HG03575 (cell line): ENCODE measurements around the gene NCBP2.

Experiments used
- ATAC-seq: cut with Tn5 transposase; IDR thresholded peaks from one replicate; pipeline ENCODE4 v1.9.1; 2021; ENCODE audit not compliant: unreplicated experiment, insufficient number of reproducible peaks, low FRiP score; ENCODE audit errors: extremely low read depth

The NCBP2 gene

DNA sequence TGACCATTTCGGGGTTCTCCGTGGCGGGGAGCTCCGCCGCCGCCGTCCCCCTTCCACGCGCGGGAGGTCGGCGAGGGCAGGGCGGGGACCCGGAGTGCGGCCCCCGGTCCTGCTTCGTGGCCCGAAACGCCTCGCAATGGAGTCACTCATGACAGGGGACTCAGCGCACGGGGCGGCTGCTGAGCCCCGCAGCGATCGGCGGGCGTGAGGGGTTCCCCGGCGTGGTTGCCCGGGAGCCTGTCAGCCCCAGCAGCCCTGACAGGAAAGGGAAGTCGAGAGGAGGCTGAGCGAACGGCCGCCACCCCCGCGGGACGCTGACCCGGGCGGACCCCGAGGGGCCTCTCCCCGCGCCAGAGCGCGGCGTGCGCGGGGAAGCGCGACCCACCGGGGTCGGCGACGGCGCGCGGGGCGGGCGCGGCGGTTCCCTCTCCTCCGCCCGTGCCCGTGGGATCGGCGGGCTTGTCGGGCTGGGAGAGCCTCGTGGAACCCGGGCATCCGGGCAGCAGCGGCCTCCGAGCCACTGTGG lies 26.9 kb upstream of the NCBP2 start:
- ATAC-seq = no peak

GRCh38 chr3:196968233-196969133 lies 26.2 kb upstream of the NCBP2 start, which contains the start of gene PIGZ:
Gene PIGZ (minus strand): TSS chr3:196968833. CDS start chr3:196952031, 16,802 bp downstream.
- ATAC-seq = no peak

GRCh38 chr3:196967412-196968232 lies 25.3 kb upstream of the NCBP2 start:
- no peak for ATAC-seq

DNA sequence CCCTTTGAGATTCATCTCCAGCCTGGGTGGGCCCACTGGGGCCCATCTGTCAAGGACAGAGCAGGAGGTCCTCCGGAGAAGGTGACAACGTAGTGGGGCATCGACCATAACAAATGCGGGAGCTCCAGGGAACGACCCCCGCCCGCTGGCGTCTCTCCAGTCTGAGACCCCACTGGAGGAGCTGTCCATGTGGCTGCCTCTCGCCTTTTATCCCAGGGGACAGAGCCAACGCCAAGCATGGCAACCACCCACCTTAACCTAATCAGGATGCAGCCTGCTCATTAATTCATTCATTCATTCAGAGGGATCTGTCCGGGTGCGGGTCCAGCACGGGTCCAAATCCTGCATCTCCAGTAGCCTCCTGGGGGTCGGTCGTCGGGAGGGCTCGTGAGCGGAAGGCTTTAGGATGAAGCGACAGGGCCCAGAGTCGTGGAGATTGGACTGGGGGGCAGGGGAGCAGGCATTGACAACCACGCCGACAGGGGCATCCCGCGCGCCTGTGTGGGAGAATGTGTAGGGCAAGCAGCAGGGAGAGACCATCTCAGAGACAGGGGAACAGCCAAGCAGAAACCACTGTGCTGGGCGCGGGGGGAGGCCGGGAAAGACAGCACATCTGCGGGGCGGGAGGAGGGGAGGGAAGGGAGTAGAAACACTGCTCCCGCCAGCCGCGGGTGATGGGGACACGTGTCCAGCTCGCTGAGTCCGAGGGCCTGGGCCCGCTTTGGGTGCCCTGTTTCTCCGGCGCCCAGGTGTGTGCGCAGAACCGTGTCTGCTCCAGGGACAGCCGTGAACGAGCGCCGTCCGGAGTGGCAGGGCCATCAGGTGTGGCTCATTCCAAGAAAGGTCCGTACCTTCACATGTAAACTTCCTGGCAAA lies 24.4 kb upstream of the NCBP2 start:
- no peak for ATAC-seq

- ATAC-seq = no peak
These were observed 23.5 kb upstream of the NCBP2 start for GRCh38 chr3:196965804-196966173.

DNA sequence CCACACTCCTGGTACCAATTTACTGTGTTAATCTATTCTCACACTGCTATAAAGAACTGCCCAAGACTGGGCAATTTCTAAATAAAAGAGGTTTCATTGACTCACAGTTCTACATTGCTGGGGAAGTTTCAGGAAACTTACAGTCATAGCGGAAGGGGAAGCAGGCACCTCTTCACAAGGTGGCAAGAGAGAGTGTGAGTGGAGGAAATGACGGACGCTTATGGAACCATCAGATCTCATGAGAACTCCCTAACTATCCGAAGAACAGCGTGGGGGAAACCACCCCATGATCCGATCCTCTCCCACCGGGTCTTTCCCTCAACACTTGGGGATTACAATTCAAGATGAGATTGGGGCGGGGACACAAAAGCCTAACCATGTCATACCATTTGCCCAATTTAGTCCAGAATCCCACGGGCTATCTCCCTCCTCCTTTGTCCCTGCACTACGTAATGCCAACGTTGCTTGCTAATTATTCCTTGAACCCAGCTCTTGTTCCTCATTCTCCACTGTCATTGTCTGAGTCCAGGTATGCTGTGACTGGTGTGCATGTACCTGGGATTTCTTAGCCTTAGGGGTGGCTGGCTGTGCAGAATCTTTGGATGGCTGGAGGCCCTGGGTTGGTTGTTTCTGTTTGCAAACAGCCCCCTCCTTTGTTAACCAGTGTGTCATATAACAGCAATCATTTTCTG lies 22.9 kb upstream of the NCBP2 start:
- no peak for ATAC-seq

- ATAC-seq = no peak
These were observed 21.3 kb upstream of the NCBP2 start for GRCh38 chr3:196963631-196963953.

DNA sequence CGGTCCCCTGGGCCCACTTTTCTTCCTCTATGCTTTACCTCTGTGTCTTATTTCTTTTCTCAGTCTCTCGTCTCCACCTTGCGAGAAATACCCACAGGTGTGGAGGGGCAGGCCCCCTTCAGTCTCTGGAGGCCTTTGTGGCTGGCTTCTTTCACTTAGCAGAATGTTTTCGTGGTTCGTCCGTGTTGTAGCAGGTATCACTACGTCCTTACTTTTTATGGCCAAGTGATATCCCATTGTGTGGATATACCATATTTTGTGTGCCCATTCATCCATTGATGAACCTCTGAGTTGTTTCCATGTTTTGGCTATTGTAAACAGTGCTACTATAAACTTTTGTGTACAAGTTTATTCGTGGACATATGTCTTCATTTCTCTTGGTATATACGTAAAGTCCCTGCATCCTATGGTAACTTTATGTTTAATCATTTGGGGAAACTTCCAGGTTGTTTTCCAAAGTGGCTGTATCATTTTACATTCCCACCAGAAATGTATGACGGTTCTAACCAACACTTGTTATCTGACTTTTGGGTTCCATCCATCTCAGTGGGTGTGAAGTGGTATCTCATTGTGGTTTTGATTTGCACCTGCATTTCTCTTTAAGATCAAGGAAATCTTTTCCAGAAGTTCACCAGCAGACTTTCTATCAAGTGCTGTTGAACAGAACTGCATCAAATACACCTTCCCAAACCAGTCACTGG lies 20.8 kb upstream of the NCBP2 start:
- no peak for ATAC-seq

- no peak for ATAC-seq
These were observed 20.0 kb upstream of the NCBP2 start for GRCh38 chr3:196962108-196962929.

DNA sequence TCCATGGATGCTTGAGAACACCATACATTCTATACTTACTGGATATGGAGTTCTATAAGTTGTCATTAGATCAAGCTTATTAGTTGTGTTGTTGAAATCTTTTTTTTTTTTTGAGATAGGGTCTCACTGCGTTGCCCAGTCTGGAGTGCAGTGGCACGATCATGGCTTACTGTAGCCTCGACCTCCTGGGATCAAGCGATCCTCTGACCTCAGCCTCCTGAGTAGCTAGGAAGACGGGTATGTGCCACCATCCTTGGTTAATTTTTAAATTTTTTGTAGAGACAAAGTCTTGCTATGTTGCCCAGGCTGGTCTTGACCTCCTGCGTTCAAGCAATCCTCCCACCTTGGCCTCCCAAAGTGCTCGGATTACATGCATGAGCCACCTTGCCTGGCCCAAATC lies 12.5 kb upstream of the NCBP2 start:
- ATAC-seq = no peak

GRCh38 chr3:196951371-196951770 lies 9.0 kb upstream of the NCBP2 start:
- no peak for ATAC-seq

DNA sequence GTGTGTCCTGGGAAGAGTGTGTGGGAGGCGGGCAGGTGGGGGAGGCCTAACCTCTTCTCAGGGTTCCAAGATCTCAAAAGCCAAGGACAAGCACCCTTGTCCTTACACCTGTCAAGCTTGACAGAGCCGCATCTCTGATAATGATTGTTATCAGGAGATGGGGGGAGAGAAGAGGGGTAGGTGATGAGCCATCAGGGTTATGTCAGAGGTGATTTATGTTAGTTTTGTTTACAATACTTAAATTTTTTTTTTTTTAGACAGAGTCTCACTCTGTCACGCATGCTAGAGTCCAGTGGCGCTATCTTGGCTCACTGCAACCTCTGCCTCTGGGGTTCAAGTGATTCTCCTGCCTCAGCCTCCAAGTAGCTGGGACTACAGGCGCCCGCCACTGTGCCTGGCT lies 7.4 kb upstream of the NCBP2 start:
- ATAC-seq = no peak

- ATAC-seq = no peak
These were observed 6.9 kb upstream of the NCBP2 start for GRCh38 chr3:196949285-196949619.

GRCh38 chr3:196948442-196949284 lies 6.3 kb upstream of the NCBP2 start:
- ATAC-seq = no peak

DNA sequence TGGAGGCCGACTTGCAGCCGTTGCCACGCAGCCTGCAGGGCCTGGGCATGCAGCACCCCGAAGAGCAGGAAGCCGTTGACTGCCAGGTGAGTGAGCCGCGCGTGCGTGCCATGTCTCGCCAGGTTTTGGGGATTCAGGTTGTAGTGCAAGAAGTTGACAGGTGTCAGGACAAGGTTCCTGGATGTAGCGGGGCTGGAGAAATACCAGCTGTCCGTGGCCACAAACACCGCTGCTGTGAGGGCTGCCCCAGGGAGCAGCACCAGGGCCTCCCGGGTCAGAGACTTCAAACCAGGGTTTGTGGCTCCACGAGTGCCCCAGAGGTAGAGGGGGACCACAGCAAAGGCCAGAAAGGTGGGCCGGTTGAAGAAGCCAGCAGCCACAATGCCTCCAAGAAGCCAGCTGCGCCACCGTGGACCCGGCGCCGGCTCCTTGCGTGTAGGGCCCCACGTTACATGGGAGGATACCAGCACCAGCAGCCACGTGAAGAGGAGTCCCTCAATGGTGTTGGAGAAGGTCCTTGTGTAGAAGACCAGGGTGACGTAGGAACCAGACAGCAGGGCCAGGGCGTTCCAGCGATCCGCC lies 5.6 kb upstream of the NCBP2 start:
- no peak for ATAC-seq

- ATAC-seq = no peak
These were observed 5.0 kb upstream of the NCBP2 start for GRCh38 chr3:196947136-196947859.
